Measurements from ENCODE around the gene CMSS1. TPM values are rescaled to one million over a fixed set of nuclear protein-coding genes. Genes with fewer than 3 reads are reported as not detected.
"Not testable (repeated sequence)": the region's sequence is repeated elsewhere in the genome, so short reads cannot be mapped to it uniquely, and the experiment has no call there.

The CMSS1 gene
- total RNA-seq, 1 donor from 2014 or later: 15.1 TPM

- DNase-seq (ENCODE audit: low read depth): no peak
Observed at GRCh38 chr3:100082714-100083113, 265.1 kb downstream of the CMSS1 start.

GRCh38 chr3:100083209-100083608, 265.5 kb downstream of the CMSS1 start:
- no peak for DNase-seq (ENCODE audit: low read depth)

GRCh38 chr3:100084100-100084806, 266.6 kb downstream of the CMSS1 start:
- no peak for DNase-seq (ENCODE audit: low read depth)

GRCh38 chr3:100086401-100086800, 268.7 kb downstream of the CMSS1 start:
- no peak for DNase-seq (ENCODE audit: low read depth)

- DNase-seq (ENCODE audit: low read depth): peak; percentile 98
Observed at GRCh38 chr3:100087198-100087597, 269.5 kb downstream of the CMSS1 start.

- DNase-seq (ENCODE audit: low read depth): no peak
Observed at GRCh38 chr3:100088735-100089368, 271.2 kb downstream of the CMSS1 start.

- DNase-seq (ENCODE audit: low read depth): peak; percentile 84
Observed at GRCh38 chr3:100089812-100090668, 272.4 kb downstream of the CMSS1 start.

- DNase-seq (ENCODE audit: low read depth): no peak
Observed at GRCh38 chr3:100090669-100091005, 273.0 kb downstream of the CMSS1 start.

- DNase-seq (ENCODE audit: low read depth): no peak
Observed at GRCh38 chr3:100093831-100094230, 276.2 kb downstream of the CMSS1 start.

- DNase-seq (ENCODE audit: low read depth): not testable (repeated sequence)
Observed at GRCh38 chr3:100096286-100096685, 278.6 kb downstream of the CMSS1 start.

- no peak for DNase-seq (ENCODE audit: low read depth)
Observed at GRCh38 chr3:100096866-100097265, 279.2 kb downstream of the CMSS1 start.

GRCh38 chr3:100097919-100098783, 280.5 kb downstream of the CMSS1 start:
- DNase-seq (ENCODE audit: low read depth): peak; percentile 75

- no peak for DNase-seq (ENCODE audit: low read depth)
Observed at GRCh38 chr3:100098784-100099070, 281.1 kb downstream of the CMSS1 start.

GRCh38 chr3:100099621-100100020, 282.0 kb downstream of the CMSS1 start:
- DNase-seq (ENCODE audit: low read depth): peak; percentile 65

GRCh38 chr3:100100425-100100824, 282.8 kb downstream of the CMSS1 start:
- no peak for DNase-seq (ENCODE audit: low read depth)

- DNase-seq (ENCODE audit: low read depth): no peak
Observed at GRCh38 chr3:100102757-100103156, 285.1 kb downstream of the CMSS1 start.

- peak; percentile 95 for DNase-seq (ENCODE audit: low read depth)
Observed at GRCh38 chr3:100103558-100104441, 286.1 kb downstream of the CMSS1 start.

GRCh38 chr3:100104442-100104798, 286.8 kb downstream of the CMSS1 start:
- no peak for DNase-seq (ENCODE audit: low read depth)

- no peak for DNase-seq (ENCODE audit: low read depth)
Observed at GRCh38 chr3:100104817-100105413, 287.3 kb downstream of the CMSS1 start.

GRCh38 chr3:100105501-100105900, 287.8 kb downstream of the CMSS1 start:
- peak; percentile 75 for DNase-seq (ENCODE audit: low read depth)

GRCh38 chr3:100106094-100106493, 288.4 kb downstream of the CMSS1 start:
- no peak for DNase-seq (ENCODE audit: low read depth)

All from renal cortical epithelial cell (primary cell).